GM23338 (cell line): ENCODE measurements around the gene SH3GL2.

Source experiments
- CREB1 ChIP-seq: fragments of 250-450 bp; sonication (Bioruptor Pico); IDR thresholded peaks from 2 replicates; pipeline ENCODE4 v1.5.0; 2020; ENCODE audit warnings: low read depth, mild to moderate bottlenecking, moderate library complexity
- CTCF ChIP-seq, 2 experiments: fragments of 200-600 bp in 1 of 2; sonication (generic) in 1 of 2; conservative IDR thresholded peaks; 2 replicates each; pipeline versions ENCODE4 v1.5.1 to v1.6.1; 2016 to 2017; ENCODE audit warnings: antibody characterized with exemption in 2 of 2, low read depth in 2 of 2, mild to moderate bottlenecking in 2 of 2, moderate library complexity in 1 of 2
- EZH2 ChIP-seq: fragments of 200-600 bp; sonication (generic); IDR thresholded peaks from one replicate; pipeline ENCODE4 v1.8.0; 2017; ENCODE audit warnings: antibody characterized with exemption, mild to moderate bottlenecking, low read depth; ENCODE audit not compliant: unreplicated experiment
- EZH2phosphoT487 ChIP-seq: fragments of 200-600 bp; sonication (generic); IDR thresholded peaks from one replicate; pipeline ENCODE4 v1.8.1; 2018; ENCODE audit warnings: antibody characterized with exemption; ENCODE audit not compliant: unreplicated experiment
- JUNB ChIP-seq: IDR thresholded peaks from one replicate; pipeline ENCODE4 v1.6.1; 2016; ENCODE audit warnings: antibody characterized with exemption; ENCODE audit not compliant: unreplicated experiment
- NANOG ChIP-seq: IDR thresholded peaks from 2 replicates; pipeline ENCODE4 v1.6.1; 2016; ENCODE audit warnings: antibody characterized with exemption, borderline replicate concordance
- POLR2AphosphoS5 ChIP-seq: IDR thresholded peaks from 2 replicates; pipeline ENCODE4 v1.6.1; 2016; ENCODE audit warnings: antibody characterized with exemption, low read depth
- REST ChIP-seq: IDR thresholded peaks from one replicate; pipeline ENCODE4 v1.6.1; 2018; ENCODE audit warnings: antibody characterized with exemption; ENCODE audit not compliant: unreplicated experiment
- STAT1 ChIP-seq: IDR thresholded peaks from one replicate; pipeline ENCODE4 v1.6.1; 2016; ENCODE audit warnings: antibody characterized with exemption; ENCODE audit not compliant: unreplicated experiment
- ZNF114 ChIP-seq: fragments of 250-450 bp; sonication (Bioruptor Pico); IDR thresholded peaks from 2 replicates; pipeline ENCODE4 v1.5.0; 2020; ENCODE audit warnings: mild to moderate bottlenecking, moderate library complexity
- ZNF331 ChIP-seq: fragments of 250-450 bp; sonication (Bioruptor Pico); IDR thresholded peaks from 2 replicates; pipeline ENCODE4 v1.5.0; 2020; ENCODE audit warnings: low read depth, mild to moderate bottlenecking, moderate library complexity
- ZNF462 ChIP-seq: fragments of 250-450 bp; sonication (Bioruptor Pico); IDR thresholded peaks from 2 replicates; pipeline ENCODE4 v1.5.0; 2020; ENCODE audit warnings: mild to moderate bottlenecking, moderate library complexity
- TF ChIP-seq, protein P1 (sequence below): IDR thresholded peaks from 2 replicates; pipeline ENCODE4 v1.6.1; 2016; ENCODE audit warnings: antibody characterized with exemption

- TF ChIP-seq POLR2AphosphoS5, result no peak
- TF ChIP-seq REST, result no peak
- no peak for TF ChIP-seq CTCF (conservative IDR thresholded peaks at IDR 0.05; ENCODE audit: low read depth in 2 of 2)
- TF ChIP-seq EZH2, result no peak
- TF ChIP-seq CREB1 (CRISPR knock-in tag), result no peak
- TF ChIP-seq ZNF114 (CRISPR knock-in tag), result no peak
- TF ChIP-seq JUNB, result no peak
- no peak for TF ChIP-seq EZH2phosphoT487
- no peak for TF ChIP-seq ZNF462 (CRISPR knock-in tag)
- TF ChIP-seq, protein P1, sequence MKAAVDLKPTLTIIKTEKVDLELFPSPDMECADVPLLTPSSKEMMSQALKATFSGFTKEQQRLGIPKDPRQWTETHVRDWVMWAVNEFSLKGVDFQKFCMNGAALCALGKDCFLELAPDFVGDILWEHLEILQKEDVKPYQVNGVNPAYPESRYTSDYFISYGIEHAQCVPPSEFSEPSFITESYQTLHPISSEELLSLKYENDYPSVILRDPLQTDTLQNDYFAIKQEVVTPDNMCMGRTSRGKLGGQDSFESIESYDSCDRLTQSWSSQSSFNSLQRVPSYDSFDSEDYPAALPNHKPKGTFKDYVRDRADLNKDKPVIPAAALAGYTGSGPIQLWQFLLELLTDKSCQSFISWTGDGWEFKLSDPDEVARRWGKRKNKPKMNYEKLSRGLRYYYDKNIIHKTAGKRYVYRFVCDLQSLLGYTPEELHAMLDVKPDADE, result no peak
- no peak for TF ChIP-seq ZNF331 (CRISPR knock-in tag)
- no peak for TF ChIP-seq NANOG
- no peak for TF ChIP-seq STAT1
These were observed 81.3 kb downstream of the SH3GL2 start for GRCh38 chr9:17660158-17660557.
